COLO829 (cell line): ENCODE data around the gene FAM241A.
A peak's percentile ranks its signal among the peaks of the same experiment; 100 is the strongest.
"Not testable (repeated sequence)": the region's sequence is repeated elsewhere in the genome, so short reads cannot be mapped to it uniquely, and the experiment has no call there.

Source experiments
- DNase-seq: peaks from one replicate; pipeline ENCODE4 v3.0.0; 2012; ENCODE audit warnings: low spot score

FAM241A gene

GRCh38 chr4:112138538-112138937 lies 6.7 kb upstream of the FAM241A start:
- no peak for DNase-seq

GRCh38 chr4:112140536-112140935 lies 4.7 kb upstream of the FAM241A start:
- no peak for DNase-seq

GRCh38 chr4:112141366-112142138 lies 3.7 kb upstream of the FAM241A start:
- no peak for DNase-seq

- DNase-seq = no peak
These were observed 3.1 kb upstream of the FAM241A start for GRCh38 chr4:112142182-112142581.

GRCh38 chr4:112143781-112144180 lies 1.5 kb upstream of the FAM241A start:
- DNase-seq = no peak

GRCh38 chr4:112144546-112145325 lies 518 bp upstream of the FAM241A start:
- DNase-seq = no peak

- DNase-seq = peak; percentile 61
These were observed 692 bp downstream of the FAM241A start for GRCh38 chr4:112145790-112146501.

- no peak for DNase-seq
These were observed 1.2 kb downstream of the FAM241A start for GRCh38 chr4:112146502-112146813.

- no peak for DNase-seq
These were observed 2.4 kb downstream of the FAM241A start for GRCh38 chr4:112147697-112148096.

- no peak for DNase-seq
These were observed 5.7 kb downstream of the FAM241A start for GRCh38 chr4:112150920-112151319.

GRCh38 chr4:112152521-112152920 lies 7.3 kb downstream of the FAM241A start:
- DNase-seq = no peak

GRCh38 chr4:112153211-112153791 lies 8.0 kb downstream of the FAM241A start:
- no peak for DNase-seq

- DNase-seq = no peak
These were observed 10.9 kb downstream of the FAM241A start for GRCh38 chr4:112156112-112156511.

- DNase-seq = no peak
These were observed 11.3 kb downstream of the FAM241A start for GRCh38 chr4:112156553-112156952.

- not testable (repeated sequence) for DNase-seq
These were observed 18.5 kb downstream of the FAM241A start for GRCh38 chr4:112163706-112164105.

GRCh38 chr4:112167794-112168193 lies 22.5 kb downstream of the FAM241A start:
- no peak for DNase-seq

GRCh38 chr4:112168719-112169500 lies 23.7 kb downstream of the FAM241A start:
- no peak for DNase-seq

- peak; percentile 74 for DNase-seq
These were observed 25.3 kb downstream of the FAM241A start for GRCh38 chr4:112170451-112170993.

- not testable (repeated sequence) for DNase-seq
These were observed 26.0 kb downstream of the FAM241A start for GRCh38 chr4:112171051-112171763.

- no peak for DNase-seq
These were observed 26.9 kb downstream of the FAM241A start for GRCh38 chr4:112172180-112172579.
